Upper lobe of right lung (tissue), 1 donor: Measurements from ENCODE around the gene ASCC3. TPM values are rescaled to one million over a fixed set of nuclear protein-coding genes. Genes with fewer than 3 reads are reported as not detected.

Experiments used
- ATAC-seq: fragments of 200-7000 bp; cut with Tn5 transposase; one replicate; pipeline ENCODE4 v1.9.1; 2020; ENCODE audit warnings: mild to moderate bottlenecking, moderate library complexity
- DNase-seq: peaks from one replicate; pipeline ENCODE4 v3.0.0-alpha.2; 2020
- H3K27ac ChIP-seq: fragments of 200-600 bp; one replicate; pipeline ENCODE4 v1.8.0; 2022
- H3K27me3 ChIP-seq: fragments of 200-600 bp; one replicate; pipeline ENCODE4 v1.8.0; 2022; ENCODE audit warnings: mild to moderate bottlenecking
- H3K36me3 ChIP-seq: fragments of 200-600 bp; one replicate; pipeline ENCODE4 v1.8.0; 2022
- H3K4me1 ChIP-seq: fragments of 200-600 bp; one replicate; pipeline ENCODE4 v1.8.0; 2022
- H3K4me3 ChIP-seq: fragments of 200-600 bp; one replicate; pipeline ENCODE4 v1.8.0; 2022; ENCODE audit warnings: mild to moderate bottlenecking
- H3K9me3 ChIP-seq: fragments of 200-600 bp; one replicate; pipeline ENCODE4 v1.8.0; 2022
- CTCF ChIP-seq: fragments of 200-600 bp; IDR thresholded peaks from one replicate; pipeline ENCODE4 v1.8.0; 2022; ENCODE audit warnings: antibody characterized with exemption
- intact Hi-C: fragments of 100-400 bp; cut with DNase I; formaldehyde crosslinking; loops from one replicate; pipeline ENCODE4 v1.11.0; 2022
- total RNA-seq: library from RNA; stranded (reverse); fragmentation: NEBNext Ultra II Directional; extraction: Animal tissue kit (Norgen Biotek cat#: 25700); gene quantifications from one replicate; pipeline ENCODE4 v1.2.1, GENCODE V29; 2021
- donor health status: DM: no; HTN: yes; CAD: no; lungs with severe emphysema.

The ASCC3 gene
- total RNA-seq, 1 donor from 2014 or later: 39.5 TPM

GRCh38 chr6:100473182-100473581 lies 407.9 kb downstream of the ASCC3 start:
- Histone ChIP-seq H3K4me1 (no peaks in the 10 kb centered on the region), H3K4me3 (no peak overlapping the region), H3K9me3 (no peaks in the 10 kb centered on the region), H3K36me3 (no peaks in the 10 kb centered on the region), H3K27ac (no peak overlapping the region), H3K27me3 (peaks cover 72% of the 10 kb centered on the region)
- no peak for TF ChIP-seq CTCF
- no peak for ATAC-seq
- intact Hi-C loops: no loop called here
- DNase-seq: no peak

GRCh38 chr6:100472674-100473073 lies 408.5 kb downstream of the ASCC3 start:
- Histone ChIP-seq H3K9me3 (no peaks in the 10 kb centered on the region), H3K27ac (no peak overlapping the region), H3K4me3 (no peak overlapping the region), H3K4me1 (no peaks in the 10 kb centered on the region), H3K36me3 (no peaks in the 10 kb centered on the region), H3K27me3 (peaks cover 78% of the 10 kb centered on the region)
- no peak for TF ChIP-seq CTCF
- intact Hi-C loops: no loop called here
- no peak for DNase-seq
- ATAC-seq: no peak

- no peaks in the 10 kb centered on the region for H3K9me3 ChIP-seq
- TF ChIP-seq CTCF: no peak
- H3K4me3 ChIP-seq: no peak overlapping the region
- no peak overlapping the region for H3K27ac ChIP-seq
- no peaks in the 10 kb centered on the region for H3K4me1 ChIP-seq
- ATAC-seq: no peak
- peaks cover 88% of the 10 kb centered on the region for H3K27me3 ChIP-seq
- H3K36me3 ChIP-seq: no peaks in the 10 kb centered on the region
- intact Hi-C loops: no loop called here
- no peak for DNase-seq
Measured at GRCh38 chr6:100470422-100471120, 410.6 kb downstream of the ASCC3 start.

GRCh38 chr6:100469101-100469859 lies 411.8 kb downstream of the ASCC3 start:
- no peak overlapping the region for H3K4me3 ChIP-seq
- H3K4me1 ChIP-seq: peaks cover 6% of the 10 kb centered on the region
- H3K27ac ChIP-seq: no peak overlapping the region
- TF ChIP-seq CTCF: no peak
- no peaks in the 10 kb centered on the region for H3K36me3 ChIP-seq
- intact Hi-C loops: no loop called here
- no peaks in the 10 kb centered on the region for H3K9me3 ChIP-seq
- no peak for ATAC-seq
- H3K27me3 ChIP-seq: peaks cover 94% of the 10 kb centered on the region
- no peak for DNase-seq

- no peak overlapping the region for H3K4me3 ChIP-seq
- H3K27me3 ChIP-seq: peaks cover 100% of the 10 kb centered on the region
- H3K9me3 ChIP-seq: no peaks in the 10 kb centered on the region
- peaks cover 6% of the 10 kb centered on the region for H3K4me1 ChIP-seq
- ATAC-seq: no peak
- TF ChIP-seq CTCF: no peak
- intact Hi-C loops: no loop called here
- H3K36me3 ChIP-seq: no peaks in the 10 kb centered on the region
- DNase-seq: no peak
- no peak overlapping the region for H3K27ac ChIP-seq
Measured at GRCh38 chr6:100468016-100468622, 413.0 kb downstream of the ASCC3 start.
